ENCODE measurements around the gene AK1. TPM values are rescaled to one million over a fixed set of nuclear protein-coding genes. Genes with fewer than 3 reads are reported as not detected.

AK1 gene
- total RNA-seq, 2 experiments from 2014 or later: 12.1 to 14.8 TPM

GRCh38 chr9:127835991-127836516, 41.4 kb downstream of the AK1 start:
- peak; percentile 55 for ATAC-seq
- ChIA-PET POLR2A (no interaction called here), CTCF (interaction anchor here (1.0 kb wide), 1 partner anchor 33 kb away, joined by 5 read pairs; no protein-coding TSS in a partner anchor)
- no peak overlapping the region for H3K27ac Mint-ChIP-seq
- no peaks in the 10 kb centered on the region for H3K9me3 Mint-ChIP-seq
- intact Hi-C loops (cut with micrococcal nuclease): no loop called here
- H3K36me3 Mint-ChIP-seq (ENCODE audit: low read depth): peaks cover 2% of the 10 kb centered on the region
- peaks cover 13% of the 10 kb centered on the region for H3K4me1 Mint-ChIP-seq (ENCODE audit: low read depth)
- DNase-seq: peak; percentile 53
- TF ChIP-seq CTCF (IDR thresholded peaks at IDR 0.05): no peak
- H3K27me3 Mint-ChIP-seq: no peaks in the 10 kb centered on the region
- H3K4me3 Mint-ChIP-seq: no peak overlapping the region

- ChIA-PET POLR2A (no interaction called here), CTCF (interaction anchor here (1.8 kb wide), 1 partner anchor 22 kb away, joined by 4 read pairs; no protein-coding TSS in a partner anchor)
- DNase-seq (no peak), ATAC-seq (no peak)
- no peaks in the 10 kb centered on the region for H3K9me3 Mint-ChIP-seq
- intact Hi-C loops (cut with micrococcal nuclease): no loop called here
- H3K4me3 Mint-ChIP-seq: no peak overlapping the region
- no peaks in the 10 kb centered on the region for H3K27me3 Mint-ChIP-seq
- peaks cover 2% of the 10 kb centered on the region for H3K36me3 Mint-ChIP-seq (ENCODE audit: low read depth)
- no peak for TF ChIP-seq CTCF (IDR thresholded peaks at IDR 0.05)
- H3K27ac Mint-ChIP-seq: peak overlapping the region; percentile 63
- H3K4me1 Mint-ChIP-seq (ENCODE audit: low read depth): peaks cover 13% of the 10 kb centered on the region
These were observed 43.9 kb downstream of the AK1 start for GRCh38 chr9:127833555-127833954.

- ChIA-PET CTCF (interaction anchor here (1.1 to 1.8 kb wide), 2 partner anchors 23 to 38 kb away, joined by 4 to 5 read pairs; no protein-coding TSS in a partner anchor), POLR2A (no interaction called here)
- Mint-ChIP-seq H3K36me3 (ENCODE audit: low read depth) (peaks cover 2% of the 10 kb centered on the region), H3K27me3 (no peaks in the 10 kb centered on the region), H3K4me3 (no peak overlapping the region), H3K27ac (peak overlapping the region; percentile 75), H3K9me3 (no peaks in the 10 kb centered on the region), H3K4me1 (ENCODE audit: low read depth) (peaks cover 13% of the 10 kb centered on the region)
- no peak for TF ChIP-seq CTCF (IDR thresholded peaks at IDR 0.05)
- peak; percentile 24 for DNase-seq
- ATAC-seq: peak; percentile 62
- intact Hi-C loops (cut with micrococcal nuclease): no loop called here
These were observed 45.2 kb downstream of the AK1 start for GRCh38 chr9:127832248-127832647.

- no peak for DNase-seq
These were observed 48.1 kb downstream of the AK1 start for GRCh38 chr9:127829205-127829906.

More at GRCh38 chr9:127829205-127829906, 48.1 kb downstream of the AK1 start:
- Mint-ChIP-seq H3K27ac (no peak overlapping the region), H3K4me1 (ENCODE audit: low read depth) (peaks cover 13% of the 10 kb centered on the region), H3K9me3 (no peaks in the 10 kb centered on the region), H3K36me3 (ENCODE audit: low read depth) (peaks cover 4% of the 10 kb centered on the region), H3K4me3 (no peak overlapping the region), H3K27me3 (no peaks in the 10 kb centered on the region)
- intact Hi-C loops (cut with micrococcal nuclease): no loop called here
- ATAC-seq: no peak
- ChIA-PET POLR2A (no interaction called here), CTCF (no interaction called here)
- TF ChIP-seq CTCF (IDR thresholded peaks at IDR 0.05): no peak
